ENCODE results near the gene HLF.

GRCh38 chr17:55274355-55275255 lies 9.8 kb downstream of the HLF start:
- TF ChIP-seq, protein P1, sequence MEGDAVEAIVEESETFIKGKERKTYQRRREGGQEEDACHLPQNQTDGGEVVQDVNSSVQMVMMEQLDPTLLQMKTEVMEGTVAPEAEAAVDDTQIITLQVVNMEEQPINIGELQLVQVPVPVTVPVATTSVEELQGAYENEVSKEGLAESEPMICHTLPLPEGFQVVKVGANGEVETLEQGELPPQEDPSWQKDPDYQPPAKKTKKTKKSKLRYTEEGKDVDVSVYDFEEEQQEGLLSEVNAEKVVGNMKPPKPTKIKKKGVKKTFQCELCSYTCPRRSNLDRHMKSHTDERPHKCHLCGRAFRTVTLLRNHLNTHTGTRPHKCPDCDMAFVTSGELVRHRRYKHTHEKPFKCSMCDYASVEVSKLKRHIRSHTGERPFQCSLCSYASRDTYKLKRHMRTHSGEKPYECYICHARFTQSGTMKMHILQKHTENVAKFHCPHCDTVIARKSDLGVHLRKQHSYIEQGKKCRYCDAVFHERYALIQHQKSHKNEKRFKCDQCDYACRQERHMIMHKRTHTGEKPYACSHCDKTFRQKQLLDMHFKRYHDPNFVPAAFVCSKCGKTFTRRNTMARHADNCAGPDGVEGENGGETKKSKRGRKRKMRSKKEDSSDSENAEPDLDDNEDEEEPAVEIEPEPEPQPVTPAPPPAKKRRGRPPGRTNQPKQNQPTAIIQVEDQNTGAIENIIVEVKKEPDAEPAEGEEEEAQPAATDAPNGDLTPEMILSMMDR (IDR thresholded peaks at IDR 0.05) = no peak
- no peak for TF ChIP-seq POLR2AphosphoS5 (IDR thresholded peaks at IDR 0.05)
- no peak for TF ChIP-seq POLR2A (IDR thresholded peaks at IDR 0.05)

Data from stomach (tissue), 4 donors.